SKM-1 (cell line): ENCODE results near the gene CALR.
A peak's percentile ranks its signal among the peaks of the same experiment; 100 is the strongest.
"Not testable (repeated sequence)": the region's sequence is repeated elsewhere in the genome, so short reads cannot be mapped to it uniquely, and the experiment has no call there.

Experiments used
- DNase-seq: peaks from one replicate; lab custom pipeline; 2025; ENCODE audit not compliant: unreplicated experiment; lab: John Stamatoyannopoulos, UW

Gene CALR

DNA sequence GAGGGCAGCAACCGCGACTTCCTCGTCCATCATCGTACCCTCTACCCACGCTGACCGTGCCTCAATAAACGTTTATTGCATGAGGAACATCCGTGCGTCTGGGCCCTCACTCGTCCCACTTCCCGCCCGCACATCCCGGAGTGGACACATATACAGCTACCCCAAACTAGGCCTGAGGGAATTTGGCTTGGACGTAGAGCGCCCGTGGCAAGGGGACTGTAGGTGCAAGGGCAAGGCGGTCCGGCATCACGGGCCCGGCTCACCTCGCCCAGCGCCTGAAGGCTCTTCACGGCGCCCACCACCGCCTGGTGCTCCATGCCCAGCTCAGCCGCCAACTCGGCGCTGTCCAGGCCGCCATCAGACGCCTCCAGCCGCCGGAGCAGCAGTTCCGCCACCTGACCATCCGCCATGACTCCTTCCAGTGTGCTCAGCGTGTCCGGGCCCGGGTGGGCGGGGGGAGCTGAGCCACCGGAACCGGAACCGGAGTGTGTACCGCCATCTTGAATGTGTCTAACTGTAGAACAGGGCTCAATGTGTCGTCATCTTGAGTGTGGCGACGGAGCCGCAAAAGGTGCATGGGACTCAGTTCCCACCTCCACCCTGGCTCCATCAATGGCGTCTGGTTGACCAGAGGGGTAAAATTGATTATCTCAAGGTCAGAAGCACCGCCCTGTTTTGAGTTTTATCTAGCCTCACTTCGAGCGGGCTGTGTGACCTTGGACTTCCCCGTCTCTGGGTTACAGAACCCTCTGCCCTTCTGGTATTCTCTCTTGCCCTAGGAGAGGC lies 4.9 kb upstream of the CALR start, which contains the start of gene FARSA:
Gene FARSA (minus strand): TSS at position 425 of the 786 bp plus-strand sequence. CDS start 15 bp downstream, at position 410.
- DNase-seq = peak; percentile 88

DNA sequence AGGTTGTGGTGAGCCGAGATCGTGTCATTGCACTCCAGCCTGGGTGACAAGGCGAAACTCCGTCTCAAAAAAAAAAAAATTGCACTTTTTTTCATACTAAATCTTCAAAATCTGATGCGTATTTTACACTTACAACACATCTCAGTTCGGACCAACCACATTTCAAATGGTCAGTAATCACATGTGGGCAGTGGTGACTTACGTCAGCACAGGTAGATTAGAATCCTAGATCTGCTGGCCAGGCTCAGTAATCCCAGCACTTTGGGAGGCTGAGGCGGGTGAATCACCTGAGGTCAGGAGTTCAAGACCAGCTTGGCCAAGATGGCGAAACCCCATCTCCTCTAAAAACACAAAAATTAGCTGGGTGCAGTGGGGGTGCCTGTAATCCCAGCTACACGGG lies 3.3 kb upstream of the CALR start:
- DNase-seq = no peak

DNA sequence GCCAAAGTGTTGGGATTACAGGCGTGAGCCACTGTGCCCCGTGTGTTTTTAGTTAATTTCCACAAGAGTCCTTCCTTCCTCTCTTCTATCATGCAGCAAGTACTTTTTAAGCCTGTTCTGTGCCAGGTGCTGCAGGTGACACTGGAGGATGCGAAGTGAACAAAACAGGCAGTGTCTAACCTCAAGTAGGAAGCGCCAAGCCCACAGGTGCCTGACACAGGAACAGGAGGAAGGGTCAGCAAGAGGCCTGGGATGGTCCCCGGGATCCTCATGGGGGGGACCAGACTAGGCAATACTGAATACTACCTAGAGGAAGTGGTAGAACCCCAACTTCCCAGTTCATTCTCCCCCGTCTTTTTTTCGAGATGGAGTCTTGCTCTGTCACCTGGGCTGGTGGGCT lies 1.8 kb upstream of the CALR start:
- DNase-seq = no peak

DNA sequence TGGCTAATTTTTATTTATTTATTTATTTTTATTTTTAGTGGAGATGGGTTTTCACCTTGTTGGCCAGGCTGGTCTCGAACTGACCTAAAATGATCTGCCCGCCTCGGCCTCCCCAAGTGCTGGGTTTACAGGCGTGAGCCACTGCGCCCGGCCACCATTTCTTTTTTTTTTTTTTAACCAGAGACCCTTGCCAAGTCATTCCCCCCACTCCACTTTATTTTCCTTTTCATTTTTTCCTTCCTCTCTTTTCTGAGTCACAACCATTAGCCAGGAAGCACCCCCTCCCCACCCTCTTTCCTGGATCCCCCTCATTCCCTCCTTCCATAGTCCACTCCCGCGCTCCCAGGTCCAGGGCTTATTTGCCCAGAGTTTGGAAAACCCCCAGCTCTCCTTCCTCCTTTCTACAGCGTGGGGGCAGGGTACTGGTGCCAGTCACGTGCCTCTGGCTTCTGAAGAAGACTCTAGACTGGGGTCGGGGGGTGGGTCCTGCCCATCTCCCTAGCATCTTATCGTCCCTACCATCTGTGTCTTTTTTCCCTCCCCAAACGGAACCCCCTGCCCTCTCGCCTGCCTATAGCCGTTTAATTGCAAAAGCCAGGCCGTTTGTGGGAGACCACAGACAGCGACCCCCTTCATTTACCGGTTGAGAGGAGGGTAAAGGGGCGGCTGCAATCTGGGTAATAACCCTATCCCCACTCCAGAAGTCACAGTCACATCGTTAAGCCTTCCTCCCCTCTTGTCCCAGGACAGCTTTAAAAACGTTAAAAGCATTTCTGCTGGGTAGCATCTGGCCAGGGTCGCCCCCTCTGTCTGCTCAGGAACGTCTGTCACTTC lies 1.1 kb upstream of the CALR start:
- peak; percentile 78 for DNase-seq

DNA sequence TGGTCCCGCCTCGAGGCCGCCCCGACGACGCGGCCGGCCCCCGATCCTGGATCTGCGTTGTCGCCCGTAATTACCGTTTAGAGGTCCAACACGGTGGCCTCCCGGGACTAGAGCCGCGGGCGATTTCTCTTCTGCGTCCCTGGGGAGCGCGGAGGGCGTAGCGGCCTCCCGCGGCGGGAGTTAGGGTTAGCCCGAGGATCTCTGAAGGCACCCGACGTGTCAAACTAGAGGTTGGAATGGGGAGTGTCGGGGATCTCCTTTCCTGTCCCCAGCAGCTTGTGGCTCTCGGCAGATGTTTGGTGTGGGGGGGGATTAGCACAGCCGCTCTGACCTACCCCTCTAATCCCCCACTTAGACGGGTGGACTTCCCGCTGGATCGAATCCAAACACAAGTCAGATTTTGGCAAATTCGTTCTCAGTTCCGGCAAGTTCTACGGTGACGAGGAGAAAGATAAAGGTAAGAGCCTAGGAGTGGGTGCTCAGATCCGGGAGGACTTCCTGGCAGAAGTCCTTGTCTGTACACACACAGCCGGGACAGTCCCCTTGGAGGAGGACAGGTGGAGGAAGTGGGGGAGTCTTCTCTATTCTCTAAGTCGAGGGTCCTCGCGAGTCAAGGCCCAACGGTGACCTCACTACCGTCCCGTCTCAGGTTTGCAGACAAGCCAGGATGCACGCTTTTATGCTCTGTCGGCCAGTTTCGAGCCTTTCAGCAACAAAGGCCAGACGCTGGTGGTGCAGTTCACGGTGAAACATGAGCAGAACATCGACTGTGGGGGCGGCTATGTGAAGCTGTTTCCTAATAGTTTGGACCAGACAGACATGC lies 581 bp downstream of the CALR start:
- no peak for DNase-seq

DNA sequence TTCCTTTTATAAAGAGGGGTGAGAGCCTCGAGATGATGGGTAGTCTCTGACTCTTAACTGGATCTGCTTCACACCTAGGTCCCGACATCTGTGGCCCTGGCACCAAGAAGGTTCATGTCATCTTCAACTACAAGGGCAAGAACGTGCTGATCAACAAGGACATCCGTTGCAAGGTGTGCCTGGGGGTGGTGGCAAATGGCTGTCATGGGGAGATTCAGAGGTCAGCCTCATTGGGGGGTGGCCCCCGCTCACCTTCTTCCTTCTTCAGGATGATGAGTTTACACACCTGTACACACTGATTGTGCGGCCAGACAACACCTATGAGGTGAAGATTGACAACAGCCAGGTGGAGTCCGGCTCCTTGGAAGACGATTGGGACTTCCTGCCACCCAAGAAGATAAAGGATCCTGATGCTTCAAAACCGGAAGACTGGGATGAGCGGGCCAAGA lies 1.6 kb downstream of the CALR start:
- no peak for DNase-seq

DNA sequence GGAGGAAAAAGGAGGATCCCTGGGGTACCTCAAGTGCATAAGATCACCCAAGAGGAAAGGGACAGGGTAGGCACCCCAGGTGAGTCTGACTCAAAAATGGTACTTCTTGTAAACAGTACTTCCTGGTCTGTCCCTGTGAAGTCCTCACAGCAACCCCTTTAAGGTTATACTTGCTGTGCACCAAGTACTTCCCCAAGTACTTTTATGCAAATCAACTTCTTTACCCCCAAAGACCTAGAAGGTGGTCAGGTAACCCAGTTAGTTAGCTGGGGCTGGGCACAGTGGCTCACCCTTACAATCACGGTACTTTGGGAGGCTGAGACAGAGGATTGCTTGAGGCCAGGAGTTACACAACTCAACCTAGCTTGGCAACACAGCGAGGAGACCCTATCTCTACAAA lies 2.5 kb downstream of the CALR start:
- DNase-seq = no peak

DNA sequence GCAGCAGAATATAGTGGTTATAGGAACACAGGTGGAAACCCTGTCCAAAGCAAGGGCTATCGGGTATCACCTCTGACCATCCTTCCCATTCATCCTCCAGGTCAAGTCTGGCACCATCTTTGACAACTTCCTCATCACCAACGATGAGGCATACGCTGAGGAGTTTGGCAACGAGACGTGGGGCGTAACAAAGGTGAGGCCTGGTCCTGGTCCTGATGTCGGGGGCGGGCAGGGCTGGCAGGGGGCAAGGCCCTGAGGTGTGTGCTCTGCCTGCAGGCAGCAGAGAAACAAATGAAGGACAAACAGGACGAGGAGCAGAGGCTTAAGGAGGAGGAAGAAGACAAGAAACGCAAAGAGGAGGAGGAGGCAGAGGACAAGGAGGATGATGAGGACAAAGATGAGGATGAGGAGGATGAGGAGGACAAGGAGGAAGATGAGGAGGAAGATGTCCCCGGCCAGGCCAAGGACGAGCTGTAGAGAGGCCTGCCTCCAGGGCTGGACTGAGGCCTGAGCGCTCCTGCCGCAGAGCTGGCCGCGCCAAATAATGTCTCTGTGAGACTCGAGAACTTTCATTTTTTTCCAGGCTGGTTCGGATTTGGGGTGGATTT lies 5.1 kb downstream of the CALR start:
- DNase-seq = no peak

DNA sequence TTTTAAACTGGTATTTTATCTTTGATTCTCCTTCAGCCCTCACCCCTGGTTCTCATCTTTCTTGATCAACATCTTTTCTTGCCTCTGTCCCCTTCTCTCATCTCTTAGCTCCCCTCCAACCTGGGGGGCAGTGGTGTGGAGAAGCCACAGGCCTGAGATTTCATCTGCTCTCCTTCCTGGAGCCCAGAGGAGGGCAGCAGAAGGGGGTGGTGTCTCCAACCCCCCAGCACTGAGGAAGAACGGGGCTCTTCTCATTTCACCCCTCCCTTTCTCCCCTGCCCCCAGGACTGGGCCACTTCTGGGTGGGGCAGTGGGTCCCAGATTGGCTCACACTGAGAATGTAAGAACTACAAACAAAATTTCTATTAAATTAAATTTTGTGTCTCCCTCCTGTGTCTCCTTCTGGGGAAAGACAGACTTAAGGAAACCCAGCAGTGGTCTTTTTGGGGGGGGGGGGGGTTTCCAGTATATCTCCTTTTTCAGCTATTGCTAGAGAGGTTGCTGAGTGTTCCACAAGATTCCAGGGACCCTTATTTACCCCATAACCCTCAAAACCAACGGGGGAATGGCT lies 5.8 kb downstream of the CALR start:
- DNase-seq = no peak

DNA sequence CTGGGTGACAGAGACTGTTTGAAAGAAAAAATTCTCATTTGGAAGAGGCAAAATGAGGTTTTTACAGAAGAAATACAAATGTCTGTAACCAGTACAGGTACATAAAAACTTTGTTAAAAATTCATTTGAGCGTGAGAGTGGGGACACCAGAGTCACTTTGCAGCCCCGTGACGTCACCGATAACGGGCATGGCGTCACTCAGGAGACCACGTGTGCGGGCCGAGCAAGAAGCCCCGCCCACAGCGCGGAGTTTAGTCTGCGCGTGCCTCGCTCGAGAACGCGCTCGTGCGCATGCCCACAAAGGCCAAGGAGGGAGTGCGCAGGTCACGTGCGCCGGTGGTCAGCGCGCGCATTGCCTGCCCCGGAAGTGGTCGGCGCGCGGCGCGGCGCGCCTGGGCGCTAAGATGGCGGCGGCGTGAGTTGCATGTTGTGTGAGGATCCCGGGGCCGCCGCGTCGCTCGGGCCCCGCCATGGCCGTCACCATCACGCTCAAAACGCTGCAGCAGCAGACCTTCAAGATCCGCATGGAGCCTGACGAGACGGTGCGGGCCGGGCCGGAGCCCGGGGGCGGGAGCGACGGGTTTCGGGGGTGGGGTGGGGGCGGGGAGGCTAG lies 7.2 kb downstream of the CALR start, which contains the start of gene RAD23A:
Gene RAD23A (plus strand): TSS at position 384 of the 613 bp plus-strand sequence. CDS start 87 bp downstream, at position 471.
- peak; percentile 85 for DNase-seq

DNA sequence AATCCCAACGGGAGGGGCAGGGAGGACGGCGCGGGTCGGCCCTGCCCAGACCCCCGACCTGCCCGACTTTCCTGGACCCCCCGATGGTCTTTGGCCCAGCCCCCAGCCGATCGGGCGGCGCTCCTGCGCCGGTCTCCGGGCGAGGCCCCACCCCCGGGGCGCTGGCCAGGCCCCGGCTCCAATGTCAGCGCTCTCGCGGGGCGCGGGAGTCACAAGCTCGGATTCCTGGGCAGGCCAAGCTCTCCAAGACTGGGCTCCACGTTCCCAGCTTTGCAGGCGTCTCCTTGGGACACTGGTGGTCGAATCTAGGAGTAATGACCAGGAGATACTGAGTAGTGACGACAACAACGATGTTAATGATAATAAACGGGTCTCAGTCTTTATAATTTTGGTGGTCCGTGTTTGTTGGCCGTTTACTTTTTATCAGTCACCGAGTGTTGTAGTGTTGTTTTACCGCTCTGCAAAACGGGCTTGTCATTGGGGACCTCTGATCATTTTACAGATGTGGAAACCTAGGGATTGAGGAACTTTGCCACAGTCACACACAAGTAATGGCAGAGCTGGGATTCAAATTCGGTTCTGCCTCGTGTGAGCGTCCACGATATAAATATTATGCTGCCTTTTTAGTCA lies 7.8 kb downstream of the CALR start:
- no peak for DNase-seq

DNA sequence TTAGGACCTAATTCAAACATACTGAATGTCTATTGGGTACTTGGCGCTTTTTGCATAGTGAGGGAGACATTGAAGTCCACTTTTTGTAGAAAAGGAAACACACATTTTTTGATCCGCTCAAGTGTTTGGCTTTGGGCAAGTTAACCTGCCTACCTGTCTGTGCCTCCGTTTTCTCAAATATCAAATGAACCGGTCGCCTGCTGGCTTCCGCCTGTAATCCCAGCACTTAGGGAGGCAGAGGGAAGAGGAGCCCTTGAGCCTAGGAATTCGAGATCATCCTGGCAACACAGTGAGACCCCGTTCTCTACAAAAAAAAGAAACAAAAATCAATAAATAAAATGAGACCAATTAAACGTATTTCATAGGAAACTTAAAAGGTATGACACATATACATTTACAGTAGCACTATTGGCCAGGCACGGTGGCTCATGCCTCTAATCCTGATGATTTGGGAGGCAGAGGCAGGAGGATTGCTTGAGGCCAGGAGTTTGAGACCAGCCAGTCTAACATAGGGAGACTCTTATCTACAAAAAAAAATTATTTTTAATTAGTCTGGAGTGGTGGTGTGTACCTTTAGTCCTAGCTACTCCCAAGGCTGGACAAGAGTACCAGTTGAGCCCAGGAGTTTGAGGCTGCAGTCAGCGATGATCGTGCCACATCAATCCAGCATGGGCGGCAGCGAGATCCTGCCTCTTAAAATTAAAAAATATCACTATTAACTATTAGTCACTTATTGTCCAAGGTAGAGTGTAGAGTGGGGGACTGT lies 8.5 kb downstream of the CALR start:
- no peak for DNase-seq

DNA sequence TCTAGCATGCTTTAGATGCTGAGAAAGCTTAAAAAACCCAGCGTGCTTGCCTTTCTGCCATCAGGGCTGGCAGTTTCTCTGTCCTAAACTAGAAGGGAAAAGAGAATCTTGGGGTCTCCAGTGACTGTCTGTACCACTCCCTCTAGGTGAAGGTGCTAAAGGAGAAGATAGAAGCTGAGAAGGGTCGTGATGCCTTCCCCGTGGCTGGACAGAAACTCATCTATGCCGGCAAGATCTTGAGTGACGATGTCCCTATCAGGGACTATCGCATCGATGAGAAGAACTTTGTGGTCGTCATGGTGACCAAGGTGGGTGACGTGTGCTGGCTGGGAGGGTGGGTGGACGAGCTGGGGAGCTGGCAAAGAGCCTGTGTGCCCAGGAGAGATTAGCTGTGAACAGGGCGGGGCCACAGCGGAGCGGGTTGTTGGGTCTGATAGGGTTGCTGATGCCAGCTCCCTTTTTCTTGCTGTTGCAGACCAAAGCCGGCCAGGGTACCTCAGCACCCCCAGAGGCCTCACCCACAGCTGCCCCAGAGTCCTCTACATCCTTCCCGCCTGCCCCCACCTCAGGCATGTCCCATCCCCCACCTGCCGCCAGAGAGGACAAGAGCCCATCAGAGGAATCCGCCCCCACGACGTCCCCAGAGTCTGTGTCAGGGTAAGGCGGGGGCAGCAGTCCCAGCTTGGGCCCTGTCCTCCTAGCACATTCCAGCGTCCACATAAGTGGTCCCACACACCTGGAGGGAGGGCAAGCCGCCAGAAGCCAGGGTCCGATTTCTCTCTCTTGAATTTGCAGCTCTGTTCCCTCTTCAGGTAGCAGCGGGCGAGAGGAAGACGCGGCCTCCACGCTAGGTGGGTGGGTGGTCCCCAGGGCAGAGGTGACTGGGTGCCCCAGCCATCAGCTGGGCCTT lies 9.5 kb downstream of the CALR start:
- no peak for DNase-seq

DNA sequence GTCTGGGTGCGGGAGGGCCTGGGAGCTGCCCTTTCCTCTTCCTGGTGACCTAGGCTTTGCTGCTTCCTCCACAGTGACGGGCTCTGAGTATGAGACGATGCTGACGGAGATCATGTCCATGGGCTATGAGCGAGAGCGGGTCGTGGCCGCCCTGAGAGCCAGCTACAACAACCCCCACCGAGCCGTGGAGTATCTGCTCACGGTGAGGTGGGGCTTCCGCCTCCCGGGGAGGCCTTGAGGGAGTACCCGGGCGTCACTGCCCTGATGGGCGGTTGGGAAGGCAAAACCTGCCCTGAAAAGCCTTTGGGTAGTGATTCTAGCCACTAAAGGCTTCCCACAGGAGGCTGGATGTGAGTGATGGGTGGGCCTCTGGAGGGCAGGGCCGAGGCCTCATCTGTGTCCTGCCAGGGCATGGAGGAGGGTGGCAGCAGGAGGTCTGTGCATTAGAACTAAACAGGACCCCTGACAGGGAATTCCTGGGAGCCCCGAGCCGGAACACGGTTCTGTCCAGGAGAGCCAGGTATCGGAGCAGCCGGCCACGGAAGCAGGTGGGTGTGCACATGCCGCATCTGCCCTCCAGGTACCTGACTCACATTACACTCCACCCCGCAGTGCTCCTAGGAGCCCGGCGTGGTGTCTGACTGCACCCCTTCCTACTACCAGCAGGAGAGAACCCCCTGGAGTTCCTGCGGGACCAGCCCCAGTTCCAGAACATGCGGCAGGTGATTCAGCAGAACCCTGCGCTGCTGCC lies 10.4 kb downstream of the CALR start:
- no peak for DNase-seq

DNA sequence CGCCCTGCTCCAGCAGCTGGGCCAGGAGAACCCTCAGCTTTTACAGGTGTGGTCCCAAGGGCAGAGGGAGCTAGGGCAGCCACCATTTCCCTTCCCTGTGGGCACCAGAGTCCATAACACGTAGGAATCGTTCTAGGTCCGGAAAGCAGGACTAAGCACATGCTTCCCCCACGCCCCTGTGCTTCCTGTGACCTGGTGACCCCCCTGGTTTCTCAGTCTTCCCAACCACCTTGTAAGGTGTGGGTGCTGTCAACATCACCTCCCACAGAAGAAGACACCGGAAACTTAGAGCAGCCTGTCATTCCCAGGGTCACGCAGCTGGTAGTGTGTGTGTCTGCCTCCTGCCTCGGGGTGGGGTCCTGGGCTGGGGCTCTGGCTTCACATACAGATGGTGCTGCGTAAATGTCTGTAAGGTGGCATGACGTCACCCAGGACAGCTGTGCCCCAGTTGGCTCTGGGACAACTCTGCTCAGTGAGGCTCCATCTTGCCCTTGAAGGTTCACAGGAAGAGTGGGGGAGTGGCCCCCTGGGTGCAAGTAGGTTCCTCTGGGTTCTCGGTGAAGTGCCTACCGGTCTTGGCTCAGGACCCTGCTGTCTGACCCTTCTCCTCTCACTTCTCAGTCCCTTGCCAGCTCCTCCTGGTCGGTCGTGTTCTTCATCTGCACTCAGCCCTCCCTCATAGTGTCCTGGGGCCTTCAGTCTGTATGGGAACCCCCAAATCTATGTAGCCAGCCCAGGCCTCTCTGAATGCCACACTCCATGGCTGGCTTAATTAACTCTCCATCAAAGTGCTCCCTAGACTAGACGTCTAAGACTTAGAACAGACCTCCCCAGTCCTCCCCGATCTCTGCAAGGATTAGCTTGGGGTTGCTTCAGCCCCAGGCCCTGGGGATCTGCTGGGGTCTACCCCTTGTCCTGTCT lies 11.2 kb downstream of the CALR start:
- DNase-seq = no peak

DNA sequence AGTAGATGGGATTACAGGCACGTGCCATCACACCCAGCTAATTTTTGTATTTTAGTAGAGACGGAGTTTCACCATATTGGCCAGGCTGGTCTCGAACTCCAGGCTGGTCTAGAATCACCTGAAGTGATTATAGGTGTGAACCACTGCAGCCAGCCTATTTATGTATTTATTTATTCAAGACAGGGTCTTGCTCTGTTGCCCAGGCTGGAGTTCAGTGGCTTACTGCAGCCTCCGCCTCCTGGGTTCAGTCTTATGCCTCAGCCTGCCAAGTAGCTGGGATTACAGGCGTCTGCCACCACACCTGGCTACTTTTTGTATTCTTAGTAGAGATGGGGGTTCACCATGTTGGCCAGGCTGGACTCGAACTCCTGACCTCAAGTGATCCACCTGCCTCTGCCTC lies 13.6 kb downstream of the CALR start:
- not testable (repeated sequence) for DNase-seq
